MCF 10A (cell line): ENCODE measurements around the gene EXOC4. TPM values are rescaled to one million over a fixed set of nuclear protein-coding genes. Genes with fewer than 3 reads are reported as not detected.

Source experiments
- BruUV-seq: library from RNA; stranded (reverse); fragments of 400-500 nt; replicated peaks from 2 replicates; lab custom pipeline; 2021; lab: Mats Ljungman, UMichigan
- CTCF ChIA-PET: fragments of 300-600 bp; sonication (Branson Sonifier 250); formaldehyde crosslinking; extraction: SDS; loops from one replicate; lab custom pipeline; 2021; ENCODE audit warnings: antibody characterized with exemption, inconsistent platforms; lab: Yijun Ruan, JAX
- POLR2A ChIA-PET: fragments of 300-600, 350-650 bp; sonication (Branson Sonifier 250); formaldehyde crosslinking; extraction: SDS; loops from one replicate; lab custom pipeline; 2020; ENCODE audit warnings: antibody characterized with exemption, inconsistent platforms; lab: Yijun Ruan, JAX
- DNase-seq: peaks from one replicate; pipeline ENCODE4 v3.0.0-alpha.2; 2018; ENCODE audit not compliant: unreplicated experiment
- H3K27ac Mint-ChIP-seq: one replicate; pipeline ENCODE4 v1.8.0; 2022; ENCODE audit warnings: mild to moderate bottlenecking, low read depth, mixed read lengths; ENCODE audit not compliant: unreplicated experiment
- H3K27me3 Mint-ChIP-seq: one replicate; pipeline ENCODE4 v1.8.0; 2022; ENCODE audit warnings: mixed read lengths; ENCODE audit not compliant: insufficient read depth, unreplicated experiment
- H3K36me3 Mint-ChIP-seq: one replicate; pipeline ENCODE4 v1.8.0; 2022; ENCODE audit warnings: mild to moderate bottlenecking, moderate library complexity, mixed read lengths; ENCODE audit not compliant: insufficient read depth, unreplicated experiment
- H3K4me1 Mint-ChIP-seq: one replicate; pipeline ENCODE4 v1.8.0; 2022; ENCODE audit warnings: mixed read lengths; ENCODE audit not compliant: insufficient read depth, unreplicated experiment
- H3K4me3 Mint-ChIP-seq: one replicate; pipeline ENCODE4 v1.8.0; 2022; ENCODE audit warnings: mild to moderate bottlenecking, moderate library complexity, mixed read lengths; ENCODE audit not compliant: unreplicated experiment
- H3K9me3 Mint-ChIP-seq: one replicate; pipeline ENCODE4 v1.8.0; 2022; ENCODE audit warnings: mixed read lengths; ENCODE audit not compliant: unreplicated experiment
- intact Hi-C: fragments of 100-400 bp; cut with micrococcal nuclease; formaldehyde crosslinking; loops from 2 replicates; pipeline ENCODE4 v1.14.1; 2022
- total RNA-seq: library from RNA; stranded (reverse); gene quantifications from 2 replicates; pipeline ENCODE4 v1.2.3, GENCODE V29; 2022
- TF ChIP-seq, protein P1 (sequence below): fragments of 200-600 bp; IDR thresholded peaks from one replicate; pipeline ENCODE4 v1.8.0; 2022; ENCODE audit warnings: antibody characterized with exemption, mild to moderate bottlenecking; ENCODE audit not compliant: unreplicated experiment

Gene EXOC4
- total RNA-seq, 1 experiment from 2014 or later: 105 TPM

DNA sequence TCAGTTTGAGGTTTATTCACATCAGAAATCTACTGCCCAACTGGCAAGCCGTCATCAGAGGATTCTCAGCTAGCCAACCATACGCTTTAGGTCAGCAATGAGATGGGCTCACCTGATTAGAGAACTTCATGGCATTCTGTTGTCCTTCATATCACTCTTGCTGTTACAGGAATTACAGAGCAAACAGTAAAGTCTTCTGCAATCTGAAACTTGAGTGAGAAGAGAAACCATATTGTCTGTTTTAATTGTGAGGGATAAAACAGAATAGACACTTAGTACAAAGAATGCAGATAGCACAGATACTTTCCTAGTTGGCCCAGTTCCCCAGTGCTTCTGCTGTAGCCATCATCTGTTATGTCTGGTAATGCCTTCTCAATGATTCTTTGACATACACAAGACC is 366.6 kb downstream of the EXOC4 start:
- DNase-seq: no peak
- TF ChIP-seq, protein P1, sequence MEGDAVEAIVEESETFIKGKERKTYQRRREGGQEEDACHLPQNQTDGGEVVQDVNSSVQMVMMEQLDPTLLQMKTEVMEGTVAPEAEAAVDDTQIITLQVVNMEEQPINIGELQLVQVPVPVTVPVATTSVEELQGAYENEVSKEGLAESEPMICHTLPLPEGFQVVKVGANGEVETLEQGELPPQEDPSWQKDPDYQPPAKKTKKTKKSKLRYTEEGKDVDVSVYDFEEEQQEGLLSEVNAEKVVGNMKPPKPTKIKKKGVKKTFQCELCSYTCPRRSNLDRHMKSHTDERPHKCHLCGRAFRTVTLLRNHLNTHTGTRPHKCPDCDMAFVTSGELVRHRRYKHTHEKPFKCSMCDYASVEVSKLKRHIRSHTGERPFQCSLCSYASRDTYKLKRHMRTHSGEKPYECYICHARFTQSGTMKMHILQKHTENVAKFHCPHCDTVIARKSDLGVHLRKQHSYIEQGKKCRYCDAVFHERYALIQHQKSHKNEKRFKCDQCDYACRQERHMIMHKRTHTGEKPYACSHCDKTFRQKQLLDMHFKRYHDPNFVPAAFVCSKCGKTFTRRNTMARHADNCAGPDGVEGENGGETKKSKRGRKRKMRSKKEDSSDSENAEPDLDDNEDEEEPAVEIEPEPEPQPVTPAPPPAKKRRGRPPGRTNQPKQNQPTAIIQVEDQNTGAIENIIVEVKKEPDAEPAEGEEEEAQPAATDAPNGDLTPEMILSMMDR: no peak
- Mint-ChIP-seq H3K4me3 (no peak overlapping the region), H3K9me3 (no peaks in the 10 kb centered on the region), H3K4me1 (peaks cover 5% of the 10 kb centered on the region), H3K27ac (no peak overlapping the region), H3K36me3 (peaks cover 6% of the 10 kb centered on the region), H3K27me3 (no peaks in the 10 kb centered on the region)
- ChIA-PET CTCF (no interaction called here), POLR2A (no interaction called here)
- intact Hi-C loops: no loop called here
- BruUV-seq: no TSS peak

DNA sequence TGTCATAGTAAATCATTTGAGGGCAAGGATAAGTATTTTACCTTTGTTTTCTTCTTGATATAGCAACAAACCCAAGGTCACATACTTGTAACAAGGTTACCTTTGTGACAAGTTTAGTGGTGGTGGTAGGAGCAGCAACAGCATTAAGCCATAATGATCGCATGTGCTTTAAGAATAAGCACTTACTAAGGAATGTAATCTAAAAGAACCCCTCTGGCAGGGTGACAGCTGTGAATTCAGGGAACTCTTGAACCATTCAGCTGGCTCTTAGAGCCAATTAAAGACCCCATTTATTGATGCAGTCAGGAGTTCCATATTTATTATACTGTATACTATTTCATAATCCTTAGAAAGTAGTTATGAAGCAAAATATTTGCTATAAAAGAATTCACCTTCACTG is 370.8 kb downstream of the EXOC4 start:
- TF ChIP-seq, protein P1: no peak
- no peak for DNase-seq
- peaks cover 5% of the 10 kb centered on the region for H3K4me1 Mint-ChIP-seq
- H3K4me3 Mint-ChIP-seq: no peak overlapping the region
- no peak overlapping the region for H3K27ac Mint-ChIP-seq
- CTCF ChIA-PET: no interaction called here
- POLR2A ChIA-PET: interaction anchor here (0.7 kb wide), 1 partner anchor 542 kb away, joined by 3 read pairs; the partner anchor contains the start of gene CHCHD3
- H3K36me3 Mint-ChIP-seq: peaks cover 6% of the 10 kb centered on the region
- no peaks in the 10 kb centered on the region for H3K27me3 Mint-ChIP-seq
- intact Hi-C loops: no loop called here
- BruUV-seq: no TSS peak
- H3K9me3 Mint-ChIP-seq: no peaks in the 10 kb centered on the region

DNA sequence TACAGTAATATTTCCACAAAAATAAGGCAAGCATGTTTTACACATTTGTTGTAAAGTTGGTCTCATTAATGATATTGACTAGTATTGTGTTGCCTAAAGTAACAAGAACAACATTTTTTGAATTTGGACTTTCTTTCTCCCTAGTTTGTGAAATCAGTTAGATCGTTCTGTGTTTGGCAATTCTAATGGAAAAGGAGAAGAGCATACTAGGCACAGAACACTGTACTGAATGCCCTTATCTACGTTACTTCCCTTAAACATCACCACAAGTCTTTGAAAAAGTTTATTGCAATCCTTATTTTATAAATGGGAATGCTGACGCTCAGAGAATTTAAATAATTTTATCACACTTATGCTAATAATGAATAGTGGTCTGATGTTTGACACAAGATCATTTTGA is 372.2 kb downstream of the EXOC4 start:
- POLR2A ChIA-PET: no interaction called here
- H3K4me1 Mint-ChIP-seq: no peaks in the 10 kb centered on the region
- H3K27me3 Mint-ChIP-seq: no peaks in the 10 kb centered on the region
- intact Hi-C loops: no loop called here
- BruUV-seq: no TSS peak
- no peaks in the 10 kb centered on the region for H3K9me3 Mint-ChIP-seq
- TF ChIP-seq, protein P1: no peak
- no peak for DNase-seq
- peaks cover 6% of the 10 kb centered on the region for H3K36me3 Mint-ChIP-seq
- CTCF ChIA-PET: interaction anchor here (0.6 kb wide), 1 partner anchor 65 kb away, joined by 4 read pairs; no protein-coding TSS in a partner anchor
- H3K27ac Mint-ChIP-seq: no peak overlapping the region
- H3K4me3 Mint-ChIP-seq: no peak overlapping the region

DNA sequence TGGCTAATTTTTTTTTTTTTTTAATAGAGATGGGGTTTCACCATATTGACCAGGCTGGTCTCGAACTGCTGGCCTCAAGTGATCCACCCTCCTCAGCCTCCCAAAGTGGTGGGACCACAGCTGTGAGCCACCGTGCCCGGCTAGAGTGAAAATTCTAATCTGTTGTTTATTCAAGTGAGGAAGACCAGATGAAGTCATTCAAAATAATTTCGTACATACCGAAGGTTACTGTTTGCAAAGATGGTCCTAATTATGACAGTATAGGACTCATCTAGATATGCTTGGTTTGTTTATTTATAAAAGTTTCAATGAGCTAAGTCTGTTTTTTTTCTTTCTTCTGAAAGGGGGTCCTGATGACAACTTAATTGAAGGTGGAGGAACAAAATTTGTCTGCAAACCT is 376.8 kb downstream of the EXOC4 start:
- BruUV-seq: no TSS peak
- Mint-ChIP-seq H3K27me3 (no peaks in the 10 kb centered on the region), H3K27ac (no peak overlapping the region), H3K9me3 (no peaks in the 10 kb centered on the region), H3K36me3 (peaks cover 5% of the 10 kb centered on the region), H3K4me1 (peaks cover 8% of the 10 kb centered on the region), H3K4me3 (no peak overlapping the region)
- ChIA-PET POLR2A (no interaction called here), CTCF (interaction anchor here (0.6 to 0.7 kb wide), 3 partner anchors 253 to 757 kb away, joined by 3 to 4 read pairs (median 4); no protein-coding TSS in a partner anchor)
- DNase-seq: no peak
- TF ChIP-seq, protein P1: no peak
- intact Hi-C loops: loop anchor here (5.0 to 10.0 kb wide), 2 partner anchors 225 to 348 kb away; no protein-coding TSS in a partner anchor
